GM12865 (cell line): Measurements from ENCODE around the gene POU4F1.

ENCODE experiments used
- DNase-seq: peaks from one replicate; pipeline ENCODE4 v3.0.0; 2010; ENCODE audit warnings: low read depth
- H3K4me3 ChIP-seq: 2 replicates; pipeline ENCODE4 v1.5.1; 2011; ENCODE audit warnings: mild to moderate bottlenecking, low read depth, low read length, control low read depth
- TF ChIP-seq, protein P1 (sequence below): IDR thresholded peaks from 2 replicates; pipeline ENCODE4 v1.5.1; 2011; ENCODE audit warnings: low read length, control low read depth, low read depth, inconsistent platforms; ENCODE audit not compliant: insufficient read depth; ENCODE audit errors: missing control alignments

POU4F1 gene

DNA sequence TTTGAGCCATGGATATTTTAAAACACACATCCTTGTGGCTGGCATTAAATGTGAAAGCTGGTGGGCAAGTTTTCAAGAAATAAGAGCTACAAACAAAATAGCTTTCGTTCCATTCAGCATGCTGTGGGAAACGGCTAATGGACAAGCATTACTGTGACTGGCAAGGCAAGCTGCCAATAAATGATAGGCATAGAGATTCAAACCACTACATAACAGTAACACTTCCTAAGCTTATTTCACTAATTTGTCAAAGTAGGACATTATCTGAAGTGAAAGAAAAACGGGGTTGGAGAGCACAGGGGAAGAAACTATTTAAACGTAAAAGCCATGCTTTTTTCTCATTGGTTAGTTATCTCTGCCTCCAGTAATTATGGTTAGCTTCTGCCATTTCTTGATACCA lies 29.6 kb upstream of the POU4F1 start:
- no peak for DNase-seq
- TF ChIP-seq, protein P1, sequence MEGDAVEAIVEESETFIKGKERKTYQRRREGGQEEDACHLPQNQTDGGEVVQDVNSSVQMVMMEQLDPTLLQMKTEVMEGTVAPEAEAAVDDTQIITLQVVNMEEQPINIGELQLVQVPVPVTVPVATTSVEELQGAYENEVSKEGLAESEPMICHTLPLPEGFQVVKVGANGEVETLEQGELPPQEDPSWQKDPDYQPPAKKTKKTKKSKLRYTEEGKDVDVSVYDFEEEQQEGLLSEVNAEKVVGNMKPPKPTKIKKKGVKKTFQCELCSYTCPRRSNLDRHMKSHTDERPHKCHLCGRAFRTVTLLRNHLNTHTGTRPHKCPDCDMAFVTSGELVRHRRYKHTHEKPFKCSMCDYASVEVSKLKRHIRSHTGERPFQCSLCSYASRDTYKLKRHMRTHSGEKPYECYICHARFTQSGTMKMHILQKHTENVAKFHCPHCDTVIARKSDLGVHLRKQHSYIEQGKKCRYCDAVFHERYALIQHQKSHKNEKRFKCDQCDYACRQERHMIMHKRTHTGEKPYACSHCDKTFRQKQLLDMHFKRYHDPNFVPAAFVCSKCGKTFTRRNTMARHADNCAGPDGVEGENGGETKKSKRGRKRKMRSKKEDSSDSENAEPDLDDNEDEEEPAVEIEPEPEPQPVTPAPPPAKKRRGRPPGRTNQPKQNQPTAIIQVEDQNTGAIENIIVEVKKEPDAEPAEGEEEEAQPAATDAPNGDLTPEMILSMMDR, result no peak
- H3K4me3 ChIP-seq, result no peak overlapping the region

DNA sequence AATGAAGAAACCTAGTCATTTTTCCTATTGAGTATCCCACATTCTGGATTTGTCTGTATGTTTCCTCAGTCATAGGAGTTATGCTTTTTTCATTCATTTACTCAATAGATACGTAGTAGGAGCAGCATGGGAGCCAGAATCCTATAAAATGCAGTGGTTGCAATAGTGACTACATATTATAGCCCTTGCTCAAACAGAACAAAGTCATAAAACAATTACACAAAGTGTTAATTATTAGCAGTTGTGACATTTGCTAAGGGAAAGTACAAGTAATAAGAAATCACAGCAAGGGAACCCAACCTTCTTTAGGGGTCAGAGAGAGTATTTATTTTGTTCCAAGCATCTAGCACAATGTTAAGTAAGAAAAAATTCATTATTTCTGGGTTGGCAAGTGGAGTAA lies 27.7 kb upstream of the POU4F1 start:
- TF ChIP-seq, protein P1, result no peak
- DNase-seq, result no peak
- H3K4me3 ChIP-seq, result no peak overlapping the region

DNA sequence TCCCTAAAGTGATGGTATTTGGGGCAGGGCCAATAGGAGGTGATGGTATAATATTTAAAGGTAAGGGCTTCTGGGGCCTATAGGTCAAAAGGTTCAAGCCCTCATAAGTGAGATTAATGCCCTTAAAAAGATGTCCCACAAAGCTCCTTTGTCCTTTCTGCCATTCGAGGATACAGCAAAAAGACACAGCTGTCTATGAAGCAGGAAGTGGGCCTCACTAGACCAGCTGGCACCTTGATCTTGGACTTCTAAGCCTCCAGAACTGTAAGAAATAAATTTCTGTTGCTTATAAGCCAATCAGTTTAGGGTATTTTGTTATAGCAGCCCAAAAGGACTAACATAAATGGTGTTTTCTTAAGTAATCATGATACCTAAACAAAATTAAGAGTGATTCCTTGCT lies 27.2 kb upstream of the POU4F1 start:
- DNase-seq, result no peak
- no peak overlapping the region for H3K4me3 ChIP-seq
- TF ChIP-seq, protein P1, result no peak

DNA sequence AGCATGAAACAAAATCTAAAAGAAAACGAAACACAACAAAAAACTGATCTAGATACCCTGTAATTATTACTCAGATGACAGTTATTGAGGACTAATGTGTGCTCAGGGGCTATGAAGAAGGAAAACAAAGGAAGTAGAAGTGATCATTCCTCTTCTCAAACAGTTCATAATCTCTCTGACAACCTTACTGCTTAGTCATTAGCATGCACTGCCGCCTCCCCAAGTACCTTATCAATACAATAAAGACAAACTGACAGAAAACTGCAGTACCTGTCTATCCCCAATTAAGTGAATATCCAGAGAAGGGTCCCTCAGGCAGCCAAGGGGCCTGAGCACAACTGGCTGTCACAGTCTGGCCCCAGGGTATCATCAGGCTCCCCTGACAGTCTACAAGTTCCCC lies 22.0 kb upstream of the POU4F1 start:
- TF ChIP-seq, protein P1, result no peak
- H3K4me3 ChIP-seq, result no peak overlapping the region
- no peak for DNase-seq

DNA sequence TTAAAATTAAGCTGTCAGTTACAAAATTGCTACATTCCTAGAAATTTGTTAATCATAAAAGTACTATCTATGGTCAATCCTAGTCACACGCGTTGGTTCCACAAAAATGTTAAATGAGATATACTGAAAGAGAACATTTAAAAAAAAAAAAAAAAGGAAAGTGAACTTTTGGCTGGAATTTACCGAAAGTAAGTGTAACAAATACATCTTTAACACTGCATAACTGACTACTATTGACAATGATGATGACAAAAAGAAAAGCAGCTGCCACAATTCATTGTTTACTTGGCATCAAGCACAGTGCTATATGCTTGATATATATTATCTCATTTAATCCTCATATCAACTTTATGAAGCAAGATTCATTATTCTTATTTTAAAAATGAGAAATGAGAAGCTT lies 19.8 kb upstream of the POU4F1 start:
- DNase-seq, result no peak
- TF ChIP-seq, protein P1, result no peak
- no peak overlapping the region for H3K4me3 ChIP-seq

DNA sequence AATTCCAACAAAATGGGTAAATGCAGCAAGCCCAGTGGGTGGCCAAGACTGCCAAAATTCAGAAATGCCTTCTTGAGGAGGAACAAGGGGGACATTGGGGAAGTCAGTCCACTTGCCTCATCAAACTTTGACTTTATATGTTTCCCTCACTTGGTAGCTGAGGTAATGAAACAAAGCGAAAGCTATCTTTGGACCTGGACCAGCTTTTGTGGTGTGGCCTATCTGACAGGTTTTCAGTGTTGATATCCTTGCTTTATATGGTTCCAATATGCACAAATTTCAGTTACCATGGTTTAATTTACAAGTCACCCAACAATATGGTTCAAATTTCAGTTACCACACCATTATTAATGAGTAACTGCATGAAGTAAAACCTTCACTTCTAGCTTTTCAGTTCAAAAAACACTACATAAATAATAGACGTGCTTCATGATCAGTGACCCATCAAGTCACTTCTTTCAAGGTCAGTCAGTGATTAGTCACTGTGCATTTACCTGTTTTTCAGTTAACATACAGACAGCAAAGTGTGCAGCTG lies 17.7 kb upstream of the POU4F1 start:
- H3K4me3 ChIP-seq, result no peak overlapping the region
- no peak for DNase-seq
- TF ChIP-seq, protein P1, result no peak

DNA sequence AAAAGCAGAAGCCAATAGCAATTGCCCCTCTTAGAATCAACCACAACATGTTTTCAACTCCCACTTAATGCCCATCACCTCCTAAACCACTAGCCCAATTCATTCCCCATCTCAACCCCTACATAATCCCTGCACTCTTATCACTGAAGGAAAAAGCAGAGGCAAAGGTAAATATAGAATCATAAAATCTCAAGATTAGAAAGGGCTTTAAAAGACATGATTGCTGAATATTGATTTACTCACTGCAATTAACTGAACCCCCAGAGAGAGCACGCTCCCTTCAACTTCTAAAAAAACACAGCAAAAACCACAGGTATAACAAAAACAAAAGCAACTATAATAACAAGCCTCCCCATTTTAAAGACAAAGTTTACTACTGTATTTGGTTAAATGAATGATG lies 15.1 kb upstream of the POU4F1 start:
- TF ChIP-seq, protein P1, result no peak
- DNase-seq, result no peak
- H3K4me3 ChIP-seq, result no peak overlapping the region
